Stomach (tissue), 9 donors: Measurements from ENCODE around the gene HELT. TPM values are rescaled to one million over a fixed set of nuclear protein-coding genes. Genes with fewer than 3 reads are reported as not detected.

ENCODE experiments used
- DNase-seq, 2 donors: peaks; one replicate each; pipeline versions ENCODE4 v3.0.0 to v3.0.0-alpha.2; 2013 to 2019
- H3K27ac ChIP-seq, 5 donors: fragments of 200-600 bp in 4 of 5; sonication (generic) in 4 of 5; one replicate each; pipeline ENCODE4 v1.5.1; 2013 to 2019; ENCODE audit warnings: mild to moderate bottlenecking in 1 of 5, moderate library complexity in 1 of 5
- H3K27me3 ChIP-seq, 3 donors: fragments of 200-600 bp; sonication (generic); one replicate each; pipeline ENCODE4 v1.5.1; 2017 to 2019; ENCODE audit warnings: mixed run types in 1 of 3
- H3K36me3 ChIP-seq, 4 donors: fragments of 200-600 bp; sonication (generic); 1 replicate in 3 of 4; 2 replicates in 1 of 4; pipeline ENCODE4 v1.5.1; 2016 to 2019
- H3K4me1 ChIP-seq, 4 donors: fragments of 200-600 bp; sonication (generic); one replicate each; pipeline ENCODE4 v1.5.1; 2016 to 2019
- H3K4me3 ChIP-seq, 4 donors: fragments of 200-600 bp; sonication (generic) in 3 of 4; one replicate each; pipeline ENCODE4 v1.5.1; 2016 to 2019; ENCODE audit warnings: mild to moderate bottlenecking in 1 of 4
- H3K9me3 ChIP-seq, 4 donors: fragments of 200-600 bp; sonication (generic); one replicate each; pipeline ENCODE4 v1.5.1; 2016 to 2019
- EP300 ChIP-seq: sonication (generic); formaldehyde crosslinking; IDR thresholded peaks from one replicate; pipeline ENCODE4 v1.6.1; 2017; ENCODE audit warnings: antibody characterized with exemption
- POLR2A ChIP-seq, 4 donors: fragments of 450-650 bp; IDR thresholded peaks; one replicate each; pipeline ENCODE4 v1.6.1; 2016; ENCODE audit warnings: antibody characterized with exemption in 4 of 4, control low read depth in 2 of 4, mild to moderate bottlenecking in 1 of 4, moderate library complexity in 1 of 4
- POLR2AphosphoS5 ChIP-seq, 3 donors: sonication (generic); formaldehyde crosslinking; IDR thresholded peaks; one replicate each; pipeline ENCODE4 v1.6.1; 2016; ENCODE audit warnings: antibody characterized with exemption in 3 of 3
- WGBS, 5 donors: extraction: QIAGEN DNeasy Blood & Tissue Kit in 3 of 5; methylation state at CpG; one replicate each; pipeline versions ENCODE4 v1.1.5 to v1.1.7; 2013 to 2018; 5-methylcytosine and 5-hydroxymethylcytosine counted together
- intact Hi-C: fragments of 100-400 bp; cut with DNase I; formaldehyde crosslinking; loops from one replicate; pipeline ENCODE4 v1.15.1; 2023; ENCODE audit warnings: low total_unique reads
- polyA plus RNA-seq, 3 donors: library from polyadenylated mRNA; stranded (reverse); fragments of 200-250 nt; gene quantifications; one replicate each; pipeline ENCODE4 v1.2.3, GENCODE V29; 2013
- total RNA-seq, 5 donors: library from RNA; depleted of rRNA; stranded (reverse); fragments of >200 nt; gene quantifications; one replicate each; pipeline versions ENCODE4 v1.1.0 to v1.2.3, GENCODE V29; 2014 to 2016
- TF ChIP-seq, protein P1 (sequence below), 7 experiments: fragments of 450-650 bp in 4 of 7; fragments of 200-600 bp in 3 of 7; sonication (generic) in 3 of 7; IDR thresholded peaks; one replicate each; pipeline ENCODE4 v1.5.1; 2016 to 2019; ENCODE audit warnings: antibody characterized with exemption in 7 of 7, control low read depth in 2 of 7, mild to moderate bottlenecking in 1 of 7
- donor health status: healthy with polysubstance abuse.
- donor health status: Bipolar disorder and iron deficiency.
- donor health status: healthy.

HELT gene
- total and polyA plus RNA-seq, 8 donors: not detected

DNA sequence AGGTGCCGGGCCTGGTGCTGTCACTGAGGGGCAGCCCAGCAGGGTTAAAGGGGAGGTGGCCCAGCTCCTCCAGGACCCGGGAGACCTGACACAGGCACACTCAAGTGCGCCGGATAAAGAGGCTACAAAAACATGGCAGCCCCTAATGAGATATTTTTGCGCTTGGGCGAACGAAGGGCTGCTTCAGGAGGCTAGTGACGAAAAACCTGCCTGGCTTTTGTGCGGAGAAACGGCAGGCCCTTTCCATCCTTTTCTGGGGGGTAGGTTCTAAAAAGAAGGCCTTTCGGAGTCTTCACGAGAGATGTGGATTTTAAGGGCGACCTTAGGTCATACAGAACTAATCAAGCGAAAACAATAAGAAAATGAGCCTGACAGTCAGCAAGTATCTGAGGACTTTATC is 35.5 kb downstream of the HELT start:
- intact Hi-C loops: no loop called here
- TF ChIP-seq POLR2A (IDR thresholded peaks at IDR 0.05): no peak
- DNase-seq: no peak
- Histone ChIP-seq H3K4me3 (no peak overlapping the region), H3K9me3 (peaks cover 0 to 5% (median 0%) of the 10 kb centered on the region in 4 donors), H3K4me1 (no peaks in the 10 kb centered on the region), H3K27ac (no peak overlapping the region), H3K36me3 (no peaks in the 10 kb centered on the region), H3K27me3 (peaks cover 0 to 3% (median 0%) of the 10 kb centered on the region in 3 donors)
- 93 to 97% (median 96%) methylated on average over 14 of the region's 14 CpGs for WGBS, 5 donors

DNA sequence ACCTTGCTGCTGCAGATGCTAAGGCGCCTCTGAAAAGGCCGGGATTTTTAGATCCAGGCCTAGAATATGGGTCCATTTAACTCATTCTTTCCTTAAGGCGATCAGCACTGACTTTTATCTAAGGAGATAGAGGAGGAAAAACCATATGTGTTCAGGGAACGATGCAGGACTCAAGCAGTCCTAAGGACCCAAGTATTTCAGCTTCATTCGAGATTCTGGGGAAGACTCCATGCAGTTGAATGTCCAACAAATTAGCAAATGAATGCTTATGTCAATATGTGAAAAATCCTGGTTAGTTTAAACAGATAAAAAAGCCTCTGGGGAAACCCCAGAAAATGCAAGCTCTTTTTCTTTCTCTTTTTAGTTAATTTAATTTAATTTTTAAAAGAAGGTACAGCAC is 36.0 kb downstream of the HELT start:
- no peak overlapping the region for H3K27ac ChIP-seq
- H3K36me3 ChIP-seq: no peaks in the 10 kb centered on the region
- intact Hi-C loops: no loop called here
- peaks cover 0 to 5% (median 0%) of the 10 kb centered on the region in 4 donors for H3K9me3 ChIP-seq
- no peaks in the 10 kb centered on the region for H3K4me1 ChIP-seq
- WGBS, 5 donors: 68 to 80% (median 76%) methylated on average over 5 of the region's 5 CpGs
- DNase-seq: no peak
- H3K27me3 ChIP-seq: peaks cover 0 to 3% (median 0%) of the 10 kb centered on the region in 3 donors
- TF ChIP-seq POLR2A (IDR thresholded peaks at IDR 0.05): no peak
- no peak for TF ChIP-seq POLR2AphosphoS5 (IDR thresholded peaks at IDR 0.05)
- TF ChIP-seq, protein P1, sequence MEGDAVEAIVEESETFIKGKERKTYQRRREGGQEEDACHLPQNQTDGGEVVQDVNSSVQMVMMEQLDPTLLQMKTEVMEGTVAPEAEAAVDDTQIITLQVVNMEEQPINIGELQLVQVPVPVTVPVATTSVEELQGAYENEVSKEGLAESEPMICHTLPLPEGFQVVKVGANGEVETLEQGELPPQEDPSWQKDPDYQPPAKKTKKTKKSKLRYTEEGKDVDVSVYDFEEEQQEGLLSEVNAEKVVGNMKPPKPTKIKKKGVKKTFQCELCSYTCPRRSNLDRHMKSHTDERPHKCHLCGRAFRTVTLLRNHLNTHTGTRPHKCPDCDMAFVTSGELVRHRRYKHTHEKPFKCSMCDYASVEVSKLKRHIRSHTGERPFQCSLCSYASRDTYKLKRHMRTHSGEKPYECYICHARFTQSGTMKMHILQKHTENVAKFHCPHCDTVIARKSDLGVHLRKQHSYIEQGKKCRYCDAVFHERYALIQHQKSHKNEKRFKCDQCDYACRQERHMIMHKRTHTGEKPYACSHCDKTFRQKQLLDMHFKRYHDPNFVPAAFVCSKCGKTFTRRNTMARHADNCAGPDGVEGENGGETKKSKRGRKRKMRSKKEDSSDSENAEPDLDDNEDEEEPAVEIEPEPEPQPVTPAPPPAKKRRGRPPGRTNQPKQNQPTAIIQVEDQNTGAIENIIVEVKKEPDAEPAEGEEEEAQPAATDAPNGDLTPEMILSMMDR (IDR thresholded peaks at IDR 0.05): no peak
- TF ChIP-seq EP300: no peak
- no peak overlapping the region for H3K4me3 ChIP-seq

DNA sequence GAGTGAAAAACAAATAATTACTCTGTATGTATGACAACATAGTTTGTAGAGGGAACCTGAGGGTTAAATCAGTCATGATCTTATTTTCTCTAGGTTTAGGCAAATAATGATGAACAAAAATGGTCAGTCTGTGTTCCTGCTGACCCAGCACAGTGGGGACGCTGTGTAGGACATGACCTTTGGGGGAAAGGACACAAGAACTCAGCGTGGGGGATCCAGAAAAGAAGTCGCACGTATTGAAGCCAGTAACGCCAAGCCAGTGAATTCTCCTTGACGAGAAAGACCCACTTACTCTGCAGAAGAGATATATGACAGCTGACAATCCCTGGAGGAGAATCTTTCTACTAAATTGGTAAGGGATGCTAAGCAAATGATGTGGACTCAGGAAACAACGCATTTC is 36.6 kb downstream of the HELT start:
- intact Hi-C loops: no loop called here
- no peak for DNase-seq
- no peak for TF ChIP-seq POLR2A (IDR thresholded peaks at IDR 0.05)
- Histone ChIP-seq H3K4me1 (no peaks in the 10 kb centered on the region), H3K4me3 (no peak overlapping the region), H3K36me3 (no peaks in the 10 kb centered on the region), H3K9me3 (peaks cover 0 to 5% (median 0%) of the 10 kb centered on the region in 4 donors), H3K27me3 (peaks cover 0 to 3% (median 0%) of the 10 kb centered on the region in 3 donors), H3K27ac (no peak overlapping the region)
- 56 to 66% (median 59%) methylated on average over 7 of the region's 7 CpGs for WGBS, 5 donors

DNA sequence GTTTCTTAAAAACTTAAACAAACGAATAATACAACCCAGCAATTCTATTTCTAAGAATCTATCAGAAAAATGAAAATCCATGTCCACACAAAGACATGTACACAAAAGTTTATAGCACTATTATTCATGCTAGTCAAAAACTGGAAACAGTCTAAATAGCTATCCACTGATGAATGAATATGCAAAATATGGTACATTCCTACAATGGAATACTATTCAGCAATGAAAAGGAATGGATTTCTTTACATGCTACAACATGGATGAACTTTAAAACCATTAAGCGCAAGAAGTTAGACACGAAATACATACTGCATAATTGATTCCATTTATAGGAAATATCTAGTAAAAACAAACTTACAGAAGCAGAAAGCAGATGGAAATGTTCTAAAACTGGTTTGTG is 43.3 kb downstream of the HELT start:
- no peaks in the 10 kb centered on the region for H3K9me3 ChIP-seq
- H3K27me3 ChIP-seq: peaks cover 0 to 14% (median 0%) of the 10 kb centered on the region in 3 donors
- WGBS, 5 donors: 68 to 79% (median 71%) methylated on average over 3 of the region's 3 CpGs
- TF ChIP-seq POLR2A (IDR thresholded peaks at IDR 0.05): no peak
- no peak for TF ChIP-seq EP300
- TF ChIP-seq, protein P1 (IDR thresholded peaks at IDR 0.05): no peak
- TF ChIP-seq POLR2AphosphoS5 (IDR thresholded peaks at IDR 0.05): no peak
- H3K36me3 ChIP-seq: no peaks in the 10 kb centered on the region
- no peak overlapping the region for H3K27ac ChIP-seq
- H3K4me1 ChIP-seq: no peaks in the 10 kb centered on the region
- no peak overlapping the region for H3K4me3 ChIP-seq
- DNase-seq: no peak
- intact Hi-C loops: no loop called here

DNA sequence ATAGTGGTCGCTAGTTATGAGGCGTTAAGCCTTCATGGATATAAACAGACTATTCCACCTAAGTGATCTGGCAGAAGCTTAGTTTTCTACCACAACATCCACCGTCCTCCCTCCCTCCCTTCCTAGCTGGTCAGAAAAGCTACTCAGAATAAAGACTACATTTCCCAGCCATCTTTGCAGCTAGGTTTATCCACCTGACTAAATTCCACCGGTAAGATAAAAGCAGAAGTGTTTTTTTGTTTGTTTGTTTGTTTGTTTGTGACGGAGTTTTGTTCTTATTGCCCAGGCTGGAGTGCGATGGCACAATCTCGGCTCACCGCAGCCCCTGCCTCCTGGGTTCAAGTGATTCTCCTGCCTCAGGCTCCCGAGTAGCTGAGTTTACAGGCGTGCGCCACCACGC is 44.3 kb downstream of the HELT start:
- DNase-seq: no peak
- intact Hi-C loops: no loop called here
- H3K27ac ChIP-seq: no peak overlapping the region
- no peaks in the 10 kb centered on the region for H3K9me3 ChIP-seq
- 86 to 90% (median 89%) methylated on average over 12 of the region's 12 CpGs for WGBS, 5 donors
- no peak overlapping the region for H3K4me3 ChIP-seq
- no peaks in the 10 kb centered on the region for H3K36me3 ChIP-seq
- no peaks in the 10 kb centered on the region for H3K4me1 ChIP-seq
- TF ChIP-seq POLR2AphosphoS5 (IDR thresholded peaks at IDR 0.05) (no peak), POLR2A (IDR thresholded peaks at IDR 0.05) (no peak), EP300 (no peak)
- TF ChIP-seq, protein P1 (IDR thresholded peaks at IDR 0.05): no peak
- H3K27me3 ChIP-seq: peaks cover 0 to 14% (median 0%) of the 10 kb centered on the region in 3 donors
